ENCODE data around the gene DGCR2.

DNA sequence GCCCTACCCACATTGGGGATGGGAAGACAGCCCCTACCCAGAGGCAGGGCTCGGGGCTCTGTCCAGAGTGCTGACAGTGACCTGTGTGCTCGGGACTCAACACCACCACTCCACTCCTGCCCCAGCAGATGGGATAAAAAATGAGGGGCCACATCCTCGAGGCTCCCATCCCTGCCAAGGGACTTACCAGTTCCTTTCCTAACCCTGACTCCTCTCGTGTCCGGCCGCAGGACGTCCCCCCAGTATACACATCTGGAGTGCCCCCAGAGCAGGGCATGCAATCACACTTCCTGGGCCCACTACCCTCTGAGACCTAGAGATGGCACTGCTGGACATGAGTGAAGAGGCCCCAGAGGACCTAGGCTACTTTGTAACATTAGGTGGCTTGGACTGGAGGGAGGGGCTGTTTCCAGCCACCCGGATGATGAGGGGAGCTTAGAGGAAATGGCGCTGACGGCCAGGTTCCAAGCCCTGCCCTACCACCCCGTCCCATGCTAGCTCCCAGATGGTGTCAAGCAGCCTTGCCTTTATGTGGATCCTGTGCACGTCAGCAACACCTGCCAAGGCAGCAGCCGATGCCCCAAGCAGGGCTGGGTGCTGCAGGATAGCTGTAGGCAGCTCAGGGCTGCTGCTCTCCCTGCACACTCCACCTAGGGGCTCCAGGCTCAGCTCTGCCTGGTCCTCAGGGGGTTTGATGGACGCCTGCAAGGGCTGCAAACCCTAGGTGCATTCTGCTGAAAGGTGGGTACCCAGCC, 86.6 kb downstream of the DGCR2 start:
- TF ChIP-seq NFRKB (IDR thresholded peaks at IDR 0.05) (no peak), SUZ12 (IDR thresholded peaks at IDR 0.05) (no peak), SP1 (IDR thresholded peaks at IDR 0.05) (no peak), CTBP1 (IDR thresholded peaks at IDR 0.05; ENCODE audit: borderline replicate concordance) (no peak), HDGF (IDR thresholded peaks at IDR 0.05; ENCODE audit: borderline replicate concordance) (no peak), ELF4 (IDR thresholded peaks at IDR 0.05) (no peak), L3MBTL2 (conservative IDR thresholded peaks at IDR 0.05) (no peak), FOXK2 (IDR thresholded peaks at IDR 0.05) (no peak), FOXM1 (IDR thresholded peaks at IDR 0.05; ENCODE audit: borderline replicate concordance) (no peak), BHLHE40 (IDR thresholded peaks at IDR 0.05; ENCODE audit: borderline replicate concordance) (no peak), TARDBP (IDR thresholded peaks at IDR 0.05) (no peak), ZNF384 (IDR thresholded peaks at IDR 0.05) (no peak)

All from HEK293T (cell line).